GM12801 (cell line): ENCODE measurements around the gene CNTN3.

Source experiments
- TF ChIP-seq, protein P1 (sequence below): IDR thresholded peaks from one replicate; pipeline ENCODE4 v1.5.1; 2011; ENCODE audit warnings: control low read depth; ENCODE audit not compliant: insufficient read length; ENCODE audit errors: extremely low read depth

CNTN3 gene

DNA sequence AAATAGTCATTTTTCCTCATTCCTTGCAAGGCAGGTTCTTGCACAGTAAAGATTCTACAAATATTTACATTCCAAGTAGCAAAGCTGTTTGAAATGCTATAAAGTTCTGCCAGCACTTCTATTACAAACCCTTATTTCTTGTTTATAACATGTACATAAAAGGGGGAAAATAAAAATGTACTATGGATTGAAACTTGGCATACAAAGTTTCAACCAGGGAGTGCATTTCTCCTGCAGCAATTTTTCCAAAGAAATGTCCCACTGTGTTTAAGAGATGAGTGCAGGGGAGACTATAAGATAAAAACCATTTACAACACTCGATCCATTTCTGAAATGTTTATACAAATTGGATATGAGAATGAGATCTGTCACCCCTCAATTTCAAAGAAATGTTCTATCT is 3.3 kb downstream of the CNTN3 start:
- TF ChIP-seq, protein P1, sequence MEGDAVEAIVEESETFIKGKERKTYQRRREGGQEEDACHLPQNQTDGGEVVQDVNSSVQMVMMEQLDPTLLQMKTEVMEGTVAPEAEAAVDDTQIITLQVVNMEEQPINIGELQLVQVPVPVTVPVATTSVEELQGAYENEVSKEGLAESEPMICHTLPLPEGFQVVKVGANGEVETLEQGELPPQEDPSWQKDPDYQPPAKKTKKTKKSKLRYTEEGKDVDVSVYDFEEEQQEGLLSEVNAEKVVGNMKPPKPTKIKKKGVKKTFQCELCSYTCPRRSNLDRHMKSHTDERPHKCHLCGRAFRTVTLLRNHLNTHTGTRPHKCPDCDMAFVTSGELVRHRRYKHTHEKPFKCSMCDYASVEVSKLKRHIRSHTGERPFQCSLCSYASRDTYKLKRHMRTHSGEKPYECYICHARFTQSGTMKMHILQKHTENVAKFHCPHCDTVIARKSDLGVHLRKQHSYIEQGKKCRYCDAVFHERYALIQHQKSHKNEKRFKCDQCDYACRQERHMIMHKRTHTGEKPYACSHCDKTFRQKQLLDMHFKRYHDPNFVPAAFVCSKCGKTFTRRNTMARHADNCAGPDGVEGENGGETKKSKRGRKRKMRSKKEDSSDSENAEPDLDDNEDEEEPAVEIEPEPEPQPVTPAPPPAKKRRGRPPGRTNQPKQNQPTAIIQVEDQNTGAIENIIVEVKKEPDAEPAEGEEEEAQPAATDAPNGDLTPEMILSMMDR: no peak

DNA sequence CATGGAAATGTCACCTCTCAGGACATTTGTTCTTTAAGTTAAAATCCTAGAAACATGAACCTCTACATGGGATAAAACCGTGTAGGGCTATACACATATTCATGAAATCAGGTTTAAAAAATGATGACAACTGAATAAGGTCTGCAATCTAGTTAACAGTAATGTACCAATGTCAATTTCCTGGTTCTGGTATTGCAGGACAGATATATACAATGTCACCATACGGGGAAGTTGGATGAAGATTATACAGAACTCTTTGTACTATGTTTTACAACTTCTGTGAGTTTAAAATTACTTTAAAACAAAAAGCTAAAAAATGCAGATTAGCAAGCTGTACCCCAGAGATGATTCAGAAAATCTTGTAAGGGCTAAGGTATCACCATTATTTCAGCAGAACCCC is 6.7 kb downstream of the CNTN3 start:
- TF ChIP-seq, protein P1: no peak

DNA sequence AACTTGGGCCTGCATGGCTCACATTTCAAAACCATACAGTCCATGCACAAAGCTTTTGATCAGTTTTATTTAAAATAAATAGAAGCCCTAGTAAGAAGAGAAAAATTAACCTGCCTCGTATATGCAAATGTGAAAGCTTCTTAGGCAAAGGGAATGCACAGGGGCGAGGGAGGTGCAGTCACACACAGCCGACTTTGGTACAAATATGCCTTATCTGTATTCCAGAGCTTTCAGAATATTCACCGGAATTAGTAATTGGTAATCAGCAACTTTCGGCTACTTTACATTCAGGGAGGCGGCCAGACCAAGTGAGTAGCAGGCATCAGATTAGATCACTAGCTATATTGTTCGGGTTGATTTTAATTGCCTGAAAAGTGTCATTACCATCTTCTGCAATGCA is 7.5 kb downstream of the CNTN3 start:
- TF ChIP-seq, protein P1: no peak

DNA sequence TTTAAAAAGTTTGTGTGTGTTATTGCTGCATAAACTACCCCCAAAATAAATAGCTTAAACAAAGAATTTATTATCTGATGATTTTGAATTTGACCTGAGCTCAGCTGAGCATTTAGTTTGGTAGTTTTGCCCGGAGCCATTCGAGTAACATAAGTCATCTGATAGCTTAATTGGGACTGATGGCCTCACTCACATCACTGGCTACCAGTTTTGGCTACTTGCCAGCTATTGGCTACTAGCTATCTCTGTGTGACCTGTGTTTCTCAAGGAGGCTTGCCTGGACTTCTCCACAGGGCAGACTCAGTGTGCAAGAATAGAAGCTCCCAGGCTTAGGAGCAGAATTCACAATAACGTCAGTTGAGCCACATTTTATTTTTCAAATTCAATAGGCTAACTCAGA is 9.0 kb downstream of the CNTN3 start:
- TF ChIP-seq, protein P1: no peak

DNA sequence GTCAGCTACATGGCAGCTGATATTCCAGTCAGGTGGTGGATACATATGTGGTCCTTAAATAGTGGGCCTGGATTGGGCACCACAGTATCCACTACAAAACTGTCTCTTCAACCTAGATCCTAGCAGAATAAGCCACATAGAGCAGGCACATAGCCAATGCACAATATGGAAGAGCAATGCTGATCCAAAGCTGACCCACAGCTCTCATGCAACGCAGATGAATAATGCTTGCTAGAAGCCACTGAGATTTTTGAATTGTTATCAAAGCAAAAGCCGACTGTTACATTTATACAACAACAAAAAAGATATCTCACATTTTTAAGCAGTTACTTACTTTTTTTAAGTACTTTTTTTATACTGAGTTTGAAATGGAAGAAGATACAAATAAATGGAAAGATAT is 11.2 kb downstream of the CNTN3 start:
- TF ChIP-seq, protein P1: no peak

DNA sequence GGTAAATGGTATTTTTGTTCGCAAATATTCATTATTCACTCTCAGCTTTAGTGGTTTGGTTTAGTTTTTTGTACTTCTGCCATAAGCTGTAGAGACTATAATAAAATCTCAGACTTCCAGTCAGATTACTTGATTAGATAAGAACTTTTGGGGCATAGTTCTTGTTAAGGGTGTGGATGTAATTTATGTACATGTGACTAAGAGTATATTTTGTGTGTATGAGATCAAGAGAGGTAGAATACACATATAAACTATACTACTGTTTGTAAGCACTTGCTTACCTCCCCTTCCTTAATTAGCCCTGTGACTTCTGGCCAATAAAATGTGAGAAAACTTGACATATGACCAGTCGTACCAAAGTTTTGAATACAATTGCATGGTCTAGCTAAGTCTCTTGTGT is 12.0 kb downstream of the CNTN3 start:
- TF ChIP-seq, protein P1: no peak

DNA sequence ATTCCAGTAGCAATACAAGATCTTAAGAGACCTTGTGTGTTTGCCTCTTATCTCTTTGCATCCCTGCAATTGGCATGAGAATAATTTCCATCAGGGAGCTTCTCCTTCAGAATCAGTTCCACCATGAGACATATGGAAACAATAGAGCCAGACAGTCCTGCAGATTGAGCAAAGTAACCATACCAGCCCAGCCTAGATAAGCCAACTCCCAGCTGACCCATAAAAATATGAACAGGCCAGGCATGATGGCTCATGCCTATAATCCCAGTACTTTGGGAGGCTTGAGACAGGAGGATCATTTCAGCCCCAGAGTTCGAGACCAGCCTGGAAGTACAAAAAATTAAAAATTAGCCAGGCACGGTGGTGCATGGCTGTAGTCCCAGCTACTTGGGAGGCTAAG is 12.7 kb downstream of the CNTN3 start:
- TF ChIP-seq, protein P1: no peak

DNA sequence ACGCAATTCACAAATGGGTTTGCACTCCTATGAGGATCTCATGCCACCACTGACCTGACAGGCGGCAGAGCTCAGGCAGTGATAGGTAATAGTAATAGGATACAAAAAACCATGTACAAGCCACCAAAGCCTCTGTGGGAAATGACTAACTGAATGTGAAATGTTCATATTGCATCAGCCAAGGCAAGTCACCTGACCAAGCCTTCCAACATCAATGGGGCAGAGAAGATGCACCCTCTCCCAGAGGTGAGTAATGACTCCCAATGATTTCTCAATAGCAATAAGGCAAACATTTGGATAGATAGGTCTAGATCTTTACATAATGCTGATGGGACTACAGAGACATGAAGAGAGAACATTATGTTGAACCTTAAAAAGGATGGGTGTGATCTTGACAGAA is 14.9 kb downstream of the CNTN3 start:
- TF ChIP-seq, protein P1: no peak
